Aorta (tissue), 5 donors: ENCODE data around the gene SLC22A17. TPM values are rescaled to one million over a fixed set of nuclear protein-coding genes. Genes with fewer than 3 reads are reported as not detected.

ENCODE experiments used
- ATAC-seq: fragments of 200-7000 bp; cut with Tn5 transposase; one replicate; pipeline ENCODE4 v1.9.1; 2022; ENCODE audit warnings: moderate library complexity; ENCODE audit not compliant: low FRiP score
- DNase-seq, 2 donors: peaks; one replicate each; pipeline ENCODE4 v3.0.0-alpha.2; 2020
- H3K27ac ChIP-seq, 2 donors: one replicate each; pipeline ENCODE4 v1.5.1; 2013; ENCODE audit warnings: low read length in 2 of 2, mild to moderate bottlenecking in 2 of 2, moderate library complexity in 2 of 2, control low read depth in 1 of 2, inconsistent platforms in 1 of 2, low read depth in 1 of 2
- H3K27me3 ChIP-seq, 2 donors: one replicate each; pipeline ENCODE4 v1.6.1; 2013; ENCODE audit warnings: control low read depth in 1 of 2, low read length in 1 of 2, mild to moderate bottlenecking in 1 of 2, moderate library complexity in 1 of 2; ENCODE audit not compliant: insufficient read depth in 2 of 2, control insufficient read depth in 1 of 2
- H3K36me3 ChIP-seq, 2 donors: one replicate each; pipeline ENCODE4 v1.6.1; 2013; ENCODE audit warnings: control low read depth in 1 of 2, low read length in 1 of 2, mild to moderate bottlenecking in 1 of 2; ENCODE audit not compliant: insufficient read depth in 2 of 2, control insufficient read depth in 1 of 2
- H3K4me1 ChIP-seq, 2 donors: one replicate each; pipeline ENCODE4 v1.6.1; 2013; ENCODE audit warnings: low read length in 2 of 2, control low read depth in 1 of 2, mild to moderate bottlenecking in 1 of 2, moderate library complexity in 1 of 2; ENCODE audit not compliant: insufficient read depth in 2 of 2, control insufficient read depth in 1 of 2
- H3K4me3 ChIP-seq, 2 donors: one replicate each; pipeline ENCODE4 v1.5.1; 2013; ENCODE audit warnings: low read length in 2 of 2, control low read depth in 1 of 2, mild to moderate bottlenecking in 1 of 2
- H3K9me3 ChIP-seq: one replicate; pipeline ENCODE4 v1.6.1; 2013; ENCODE audit warnings: mild to moderate bottlenecking, low read length; ENCODE audit not compliant: control insufficient read depth
- WGBS, 2 donors: extraction: QIAGEN DNeasy Blood & Tissue Kit; methylation state at CpG; one replicate each; pipeline ENCODE4 v1.1.7; 2013; 5-methylcytosine and 5-hydroxymethylcytosine counted together
- intact Hi-C, 2 donors: fragments of 100-400 bp; cut with DNase I; formaldehyde crosslinking; loops; one replicate each; pipeline versions ENCODE4 v1.14.2 to v1.15.0; 2022
- polyA plus RNA-seq, 2 donors: library from polyadenylated mRNA; stranded (reverse); fragments of 200-250 nt; gene quantifications; one replicate each; pipeline ENCODE4 v1.2.3, GENCODE V29; 2013
- total RNA-seq, 2 donors: library from RNA; stranded (reverse); fragmentation: NEBNext Ultra II Directional; extraction: Animal tissue kit (Norgen Biotek cat#: 25700); gene quantifications; one replicate each; pipeline ENCODE4 v1.2.1, GENCODE V29; 2021
- donor health status: healthy with polysubstance abuse.
- donor health status: Bipolar disorder and iron deficiency.
- donor health status: DM: no; HTN: no; CAD: no.
- donor health status: DM: no; HTN: no; CAD: no.
- donor health status: DM: yes; HTN: yes; CAD: no.

The SLC22A17 gene
- total and polyA plus RNA-seq, 4 donors, result 7.5 to 85.8 (median 36.8) TPM

GRCh38 chr14:23384364-23385080, 31.8 kb upstream of the SLC22A17 start:
- intact Hi-C loops, result loop anchor here in 1 of 2 donors (5.0 kb wide), 1 partner anchor 57 kb away; no protein-coding TSS in a partner anchor
- ATAC-seq (no peak), DNase-seq (no peak)
- Histone ChIP-seq H3K4me3 (no peak overlapping the region), H3K9me3 (no peaks in the 10 kb centered on the region), H3K4me1 (no peaks in the 10 kb centered on the region), H3K27me3 (no peaks in the 10 kb centered on the region), H3K36me3 (no peaks in the 10 kb centered on the region), H3K27ac (no peak overlapping the region)
- WGBS, 2 donors, result 89 to 90% methylated on average over 29 of the region's 29 CpGs

GRCh38 chr14:23382731-23383440, 30.2 kb upstream of the SLC22A17 start:
- Histone ChIP-seq H3K4me1 (no peaks in the 10 kb centered on the region), H3K36me3 (no peaks in the 10 kb centered on the region), H3K27me3 (no peaks in the 10 kb centered on the region), H3K27ac (no peak overlapping the region), H3K4me3 (no peak overlapping the region), H3K9me3 (no peaks in the 10 kb centered on the region)
- intact Hi-C loops, result loop anchor here in 1 of 2 donors (5.0 kb wide), 1 partner anchor 56 kb away; no protein-coding TSS in a partner anchor
- no peak for DNase-seq
- 86 to 88% methylated on average over 10 of the region's 10 CpGs for WGBS, 2 donors
- no peak for ATAC-seq

GRCh38 chr14:23382276-23382675, 29.6 kb upstream of the SLC22A17 start:
- H3K36me3 ChIP-seq, result no peaks in the 10 kb centered on the region
- no peak for DNase-seq
- 86 to 88% methylated on average over 6 of the region's 6 CpGs for WGBS, 2 donors

GRCh38 chr14:23381871-23382270, 29.2 kb upstream of the SLC22A17 start:
- 44 to 58% methylated on average over 3 of the region's 3 CpGs for WGBS, 2 donors
- Histone ChIP-seq H3K36me3 (no peaks in the 10 kb centered on the region), H3K27ac (no peak overlapping the region), H3K27me3 (no peaks in the 10 kb centered on the region), H3K4me3 (no peak overlapping the region), H3K9me3 (no peaks in the 10 kb centered on the region), H3K4me1 (no peaks in the 10 kb centered on the region)
- DNase-seq (no peak), ATAC-seq (no peak)
- intact Hi-C loops, result loop anchor here in 1 of 2 donors (5.0 kb wide), 1 partner anchor 55 kb away; no protein-coding TSS in a partner anchor

More at GRCh38 chr14:23382276-23382675, 29.6 kb upstream of the SLC22A17 start:
- H3K27me3 ChIP-seq, result no peaks in the 10 kb centered on the region
- H3K4me1 ChIP-seq, result no peaks in the 10 kb centered on the region
- intact Hi-C loops, result loop anchor here in 1 of 2 donors (5.0 kb wide), 1 partner anchor 55 kb away; no protein-coding TSS in a partner anchor
- H3K4me3 ChIP-seq, result no peak overlapping the region
- H3K9me3 ChIP-seq, result no peaks in the 10 kb centered on the region
- H3K27ac ChIP-seq, result no peak overlapping the region
- ATAC-seq, result no peak

GRCh38 chr14:23380976-23381375, 28.3 kb upstream of the SLC22A17 start:
- no peak for DNase-seq
- Histone ChIP-seq H3K4me3 (no peak overlapping the region), H3K27me3 (no peaks in the 10 kb centered on the region), H3K4me1 (no peaks in the 10 kb centered on the region), H3K27ac (no peak overlapping the region), H3K9me3 (no peaks in the 10 kb centered on the region), H3K36me3 (no peaks in the 10 kb centered on the region)
- 88% methylated on average over 4 of the region's 4 CpGs for WGBS, 2 donors
- no peak for ATAC-seq
- intact Hi-C loops, result loop anchor here (1.0 to 5.0 kb wide), 2 partner anchors 53 to 54 kb away; no protein-coding TSS in a partner anchor

- intact Hi-C loops, result loop anchor here (1.0 to 5.0 kb wide), 2 partner anchors 52 to 53 kb away; no protein-coding TSS in a partner anchor
- H3K9me3 ChIP-seq, result no peaks in the 10 kb centered on the region
- ATAC-seq (no peak), DNase-seq (no peak)
- H3K27me3 ChIP-seq, result no peaks in the 10 kb centered on the region
- H3K4me1 ChIP-seq, result no peaks in the 10 kb centered on the region
- 66 to 68% methylated on average over 15 to 16 of the region's 16 CpGs for WGBS, 2 donors
- H3K36me3 ChIP-seq, result no peaks in the 10 kb centered on the region
- no peak overlapping the region for H3K4me3 ChIP-seq
- H3K27ac ChIP-seq, result no peak overlapping the region
Observed at GRCh38 chr14:23380197-23380914, 27.7 kb upstream of the SLC22A17 start.

GRCh38 chr14:23379366-23380196, 26.9 kb upstream of the SLC22A17 start:
- Histone ChIP-seq H3K36me3 (no peaks in the 10 kb centered on the region), H3K4me1 (no peaks in the 10 kb centered on the region), H3K27me3 (no peaks in the 10 kb centered on the region), H3K9me3 (no peaks in the 10 kb centered on the region), H3K27ac (no peak overlapping the region), H3K4me3 (no peak overlapping the region)
- intact Hi-C loops, result loop anchor here (1.0 to 5.0 kb wide), 4 partner anchors 51 to 117 kb away; no protein-coding TSS in a partner anchor
- ATAC-seq, result peak; percentile 75
- 41 to 42% methylated on average over 12 of the region's 12 CpGs for WGBS, 2 donors
- DNase-seq, result no peak
